Right renal cortex interstitium (tissue), 3 donors: Measurements from ENCODE around the gene C1QTNF4. TPM values are rescaled to one million over a fixed set of nuclear protein-coding genes. Genes with fewer than 3 reads are reported as not detected.
"Not testable (repeated sequence)": the region's sequence is repeated elsewhere in the genome, so short reads cannot be mapped to it uniquely, and the experiment has no call there.

Source experiments
- DNase-seq, 3 donors: peaks; one replicate each; pipeline ENCODE4 v3.0.0-alpha.2; 2013; ENCODE audit warnings: low read depth in 3 of 3, low spot score in 2 of 3
- polyA plus RNA-seq, 3 donors: library from polyadenylated mRNA; unstranded; fragments of 120-200 nt; gene quantifications; one replicate each; pipeline ENCODE4 v1.2.1, GENCODE V29; 2013; ENCODE audit not compliant: insufficient read length in 3 of 3

The C1QTNF4 gene
- polyA plus RNA-seq, result 1 to 10 TPM; 4.5 to 6.3 (median 5.3) TPM

DNA sequence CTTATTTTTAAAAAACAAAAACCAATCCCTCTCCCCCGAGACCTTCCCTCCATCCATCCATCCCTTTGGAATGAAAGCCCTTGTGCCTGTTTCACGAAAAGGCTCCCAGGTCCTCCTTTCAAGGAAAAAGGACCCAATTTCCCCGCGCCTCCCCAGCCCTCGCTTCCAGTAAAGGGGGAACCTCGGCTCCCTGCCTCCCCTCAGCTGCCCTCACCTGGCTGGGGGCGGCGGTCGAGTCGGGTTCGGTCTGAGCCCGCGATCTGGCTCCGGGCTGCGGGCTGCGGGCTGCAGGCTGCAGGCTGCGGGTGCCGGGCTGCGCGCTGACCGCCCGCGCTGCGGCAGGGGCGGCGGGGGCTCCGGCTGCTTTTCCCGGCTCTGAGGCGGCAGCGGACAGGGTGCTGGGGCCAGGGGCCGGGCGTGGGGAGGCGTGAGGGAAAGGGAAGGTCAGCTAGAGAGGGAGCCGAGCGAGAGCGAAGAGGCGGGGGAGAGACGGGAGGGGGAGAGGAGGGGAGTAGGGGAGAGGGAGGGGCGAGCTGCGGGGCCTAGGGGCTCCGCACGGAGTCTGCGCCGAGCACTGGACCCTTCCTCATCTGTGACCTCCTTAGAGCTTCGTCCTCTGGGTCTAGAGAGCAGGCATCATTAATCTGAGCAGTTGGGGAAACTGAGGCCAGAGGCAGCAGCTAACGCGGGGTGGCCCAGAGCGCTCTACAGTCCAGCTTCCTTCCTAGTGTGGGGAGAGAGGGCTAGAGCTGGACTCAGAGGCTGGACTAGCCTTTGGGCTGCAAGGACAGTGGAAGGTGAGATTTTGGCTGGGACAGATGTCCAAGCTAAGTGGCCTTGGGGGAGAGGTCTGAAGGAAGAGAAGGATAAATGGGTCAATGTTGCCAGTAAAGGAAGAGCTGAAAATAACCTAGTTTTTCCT, at the start of gene C1QTNF4:
Gene C1QTNF4, minus strand, starts transcription at position 478 of the 922 bp plus-strand sequence. CDS start 3,601 bp downstream, outside the sequence.
- no peak for DNase-seq

DNA sequence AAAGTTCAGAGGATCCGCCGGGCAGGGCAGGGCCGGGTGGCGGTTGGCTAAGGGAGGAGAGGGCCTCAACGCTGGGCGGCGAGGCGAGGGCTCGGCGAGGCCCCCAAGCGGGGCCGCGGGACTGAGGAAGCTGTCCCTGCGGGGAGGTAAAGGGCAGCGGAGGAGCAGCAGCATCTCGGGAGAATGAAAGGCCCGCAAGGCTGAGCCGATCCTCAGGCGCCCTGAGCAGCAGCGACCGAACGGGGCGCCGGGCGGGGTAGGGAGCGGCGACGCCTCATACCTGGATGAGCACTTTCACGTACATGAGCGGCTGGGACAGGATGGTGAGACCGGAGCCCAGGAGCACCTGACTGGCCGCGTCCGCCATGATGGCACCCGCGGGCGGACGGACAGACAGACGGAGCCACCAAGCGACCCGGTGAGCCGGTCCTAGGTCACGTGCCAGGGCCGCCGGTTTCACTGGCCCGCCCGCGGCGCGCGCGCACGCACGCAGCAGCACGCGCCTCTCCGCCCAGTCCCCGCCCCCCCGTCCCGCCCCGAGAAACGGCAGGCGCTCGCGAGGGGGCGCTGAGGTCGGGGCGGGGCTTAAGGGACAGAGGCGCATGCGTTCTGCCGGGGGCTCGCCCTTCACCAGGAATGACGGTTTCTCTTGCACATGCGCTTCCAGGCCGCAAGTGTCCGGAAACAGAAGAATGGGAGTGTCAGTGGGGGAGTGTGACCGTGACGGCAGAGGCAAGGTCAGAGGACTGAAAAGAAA, 48.1 kb upstream of the C1QTNF4 start, which contains the start of gene MTCH2:
Gene MTCH2, minus strand, starts transcription at position 461 of the 757 bp plus-strand sequence. Its CDS starts 94 bp downstream, at position 367.
- DNase-seq, result peak; percentile 91 to 94 (median 94)

DNA sequence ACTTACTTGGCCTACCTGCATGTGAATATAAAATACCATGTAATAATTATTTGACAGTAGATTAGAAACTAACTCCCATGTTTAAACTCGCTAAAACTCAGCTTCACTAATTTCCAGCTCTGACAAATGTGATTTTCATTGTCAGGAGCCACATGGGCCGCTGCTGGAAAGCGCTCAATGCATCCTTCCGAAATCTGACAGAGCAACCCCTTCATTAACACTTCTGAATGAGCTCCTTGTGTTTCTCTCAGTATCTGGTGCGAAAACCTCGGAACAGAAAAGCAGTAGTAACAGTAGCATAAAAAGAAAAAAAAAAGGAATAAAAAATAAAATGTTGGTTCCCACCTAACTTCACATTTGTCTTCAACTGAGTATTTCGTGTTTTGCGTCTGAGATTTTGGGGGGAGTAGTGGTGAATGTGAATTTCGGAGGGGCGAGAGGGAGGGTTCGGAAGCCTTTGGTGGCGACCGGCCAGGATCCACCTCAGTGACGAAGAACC, 47.4 kb upstream of the C1QTNF4 start:
- no peak for DNase-seq

DNA sequence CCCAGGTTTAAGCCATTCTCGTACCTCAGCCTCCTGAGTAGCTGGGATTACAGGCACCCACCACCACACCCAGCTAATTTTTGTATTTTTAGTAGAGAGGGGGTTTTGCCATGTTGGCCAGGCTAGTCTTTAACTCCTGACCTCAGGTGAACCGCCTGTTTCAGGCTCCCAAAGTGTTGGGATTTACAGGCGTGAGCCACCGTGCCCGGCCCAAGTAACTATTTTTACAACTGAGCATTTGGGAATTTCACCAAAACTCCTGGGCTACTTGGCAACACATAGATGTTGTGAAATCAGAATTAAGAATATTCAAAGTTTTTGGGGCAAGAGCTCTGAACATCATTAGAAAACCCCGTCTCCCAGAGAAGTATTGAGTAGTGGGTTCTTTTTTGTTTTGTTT, 46.3 kb upstream of the C1QTNF4 start:
- not testable (repeated sequence) for DNase-seq

DNA sequence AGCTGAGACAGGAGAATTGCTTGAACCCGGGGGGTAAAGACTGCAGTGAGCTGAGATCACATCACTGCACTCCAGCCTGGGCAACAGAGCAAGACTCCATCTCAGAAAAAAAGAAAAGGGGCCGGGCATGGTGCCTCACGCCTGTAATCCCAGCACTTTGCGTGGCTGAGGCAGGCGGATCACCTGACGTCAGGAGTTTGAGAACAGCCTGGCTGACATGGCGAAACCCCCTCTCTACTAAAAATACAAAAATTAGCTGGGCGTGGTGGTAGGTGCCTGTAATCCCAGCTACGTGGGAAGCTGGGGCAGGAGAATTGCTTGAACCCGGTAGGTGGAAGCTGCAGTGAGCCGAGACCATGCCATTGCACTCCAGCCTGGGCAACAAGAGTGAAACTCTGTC, 42.1 kb upstream of the C1QTNF4 start:
- DNase-seq, result not testable (repeated sequence)

DNA sequence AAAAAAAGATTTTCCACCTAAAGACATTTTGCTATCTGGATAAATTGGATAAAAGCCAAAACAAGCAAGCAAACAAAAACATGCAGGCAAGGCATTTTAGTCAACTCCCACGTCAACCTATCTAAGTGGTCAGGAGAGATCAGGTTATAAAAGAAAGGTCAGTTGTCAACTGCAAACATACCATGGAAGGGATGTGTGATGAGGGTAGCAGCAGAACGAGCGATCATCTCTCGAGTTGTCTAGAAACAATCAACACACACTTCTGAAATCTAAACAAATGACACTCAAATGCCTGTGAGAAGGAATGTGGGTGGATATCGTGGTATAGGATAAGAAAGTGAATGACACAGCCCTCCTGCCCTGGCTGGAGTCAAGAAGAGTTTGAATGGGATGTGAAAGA, 37.3 kb upstream of the C1QTNF4 start:
- no peak for DNase-seq

DNA sequence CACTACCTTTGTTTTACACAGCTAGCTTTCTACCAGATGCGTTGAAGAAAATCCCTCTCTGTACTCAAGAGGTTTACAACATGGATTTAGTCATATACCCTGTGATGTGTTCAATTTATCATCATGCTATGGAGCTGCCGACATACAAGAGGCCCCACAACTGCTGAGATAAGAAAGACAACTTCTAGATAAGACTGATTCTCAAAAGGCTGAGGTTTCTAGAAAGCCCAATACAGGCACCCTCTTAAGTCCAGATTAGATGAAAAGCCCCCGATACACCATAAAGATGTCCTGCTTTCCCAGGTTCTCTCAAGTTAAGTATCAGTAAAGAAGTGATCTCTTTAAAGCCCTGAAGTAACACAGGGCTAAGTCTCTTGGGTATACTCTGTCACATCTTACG, 33.8 kb upstream of the C1QTNF4 start:
- DNase-seq, result no peak

DNA sequence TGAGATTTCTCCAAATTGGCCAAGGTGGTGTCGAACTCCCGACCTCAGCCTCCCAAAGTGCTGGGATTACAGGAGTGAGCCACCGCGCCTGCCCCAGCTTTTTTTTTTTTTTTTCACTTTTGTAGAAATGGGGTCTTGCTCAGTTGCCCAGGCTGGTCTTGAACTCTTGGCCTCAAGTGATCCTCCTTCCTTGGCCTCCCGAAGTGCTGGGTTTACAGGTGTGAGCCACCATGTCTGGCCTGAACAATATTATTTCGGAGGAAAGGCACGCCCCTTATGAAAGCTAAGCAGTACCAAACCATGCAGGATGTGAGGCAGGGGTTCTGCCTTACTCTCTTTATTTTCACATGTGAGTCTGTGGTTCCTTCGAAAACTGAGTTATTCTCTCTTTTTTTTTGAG, 32.0 kb upstream of the C1QTNF4 start:
- no peak for DNase-seq

DNA sequence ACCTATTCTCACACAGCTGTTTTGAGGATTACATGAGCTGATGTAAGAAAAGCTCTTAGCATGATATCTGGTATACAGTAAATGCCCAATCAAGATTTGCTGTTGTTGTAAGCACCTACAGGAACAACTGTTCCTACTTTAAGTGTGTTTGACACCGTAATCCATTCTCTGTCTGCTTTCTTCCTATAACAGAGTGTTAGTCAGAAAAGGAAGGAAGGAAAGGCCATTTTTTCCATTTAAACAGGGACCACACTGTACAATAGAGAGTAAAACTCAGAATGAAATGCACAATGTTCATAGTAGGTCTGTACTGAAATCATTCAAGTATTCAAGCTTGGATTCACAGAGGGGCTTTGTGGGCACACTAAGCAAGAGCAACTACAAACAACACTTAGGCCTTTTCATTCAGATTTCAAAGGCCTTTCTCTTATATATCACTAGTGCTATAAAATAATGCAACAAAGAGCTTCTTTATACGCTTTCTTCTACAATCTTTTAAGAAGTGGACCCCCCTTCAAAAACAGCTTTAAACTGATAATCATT, 26.7 kb upstream of the C1QTNF4 start:
- DNase-seq, result no peak

DNA sequence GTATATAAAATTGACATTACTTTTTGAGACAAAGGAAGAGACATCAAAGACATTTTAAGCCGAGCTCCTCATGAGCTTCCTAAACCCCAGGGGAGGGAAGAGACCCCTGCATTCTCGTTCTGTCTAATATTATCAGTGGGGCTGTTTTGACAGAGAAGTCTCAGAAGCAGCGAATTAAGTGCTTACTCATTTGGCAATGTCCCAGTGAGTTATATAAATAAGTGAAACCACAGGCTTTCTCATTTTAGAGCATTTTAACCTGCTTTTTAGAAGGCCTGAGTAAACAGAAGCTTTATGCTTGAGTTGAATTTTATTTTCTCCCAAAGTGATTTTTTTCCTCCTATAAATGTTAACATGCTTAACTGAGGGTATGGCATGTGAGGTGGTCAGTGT, 23.2 kb upstream of the C1QTNF4 start:
- no peak for DNase-seq

DNA sequence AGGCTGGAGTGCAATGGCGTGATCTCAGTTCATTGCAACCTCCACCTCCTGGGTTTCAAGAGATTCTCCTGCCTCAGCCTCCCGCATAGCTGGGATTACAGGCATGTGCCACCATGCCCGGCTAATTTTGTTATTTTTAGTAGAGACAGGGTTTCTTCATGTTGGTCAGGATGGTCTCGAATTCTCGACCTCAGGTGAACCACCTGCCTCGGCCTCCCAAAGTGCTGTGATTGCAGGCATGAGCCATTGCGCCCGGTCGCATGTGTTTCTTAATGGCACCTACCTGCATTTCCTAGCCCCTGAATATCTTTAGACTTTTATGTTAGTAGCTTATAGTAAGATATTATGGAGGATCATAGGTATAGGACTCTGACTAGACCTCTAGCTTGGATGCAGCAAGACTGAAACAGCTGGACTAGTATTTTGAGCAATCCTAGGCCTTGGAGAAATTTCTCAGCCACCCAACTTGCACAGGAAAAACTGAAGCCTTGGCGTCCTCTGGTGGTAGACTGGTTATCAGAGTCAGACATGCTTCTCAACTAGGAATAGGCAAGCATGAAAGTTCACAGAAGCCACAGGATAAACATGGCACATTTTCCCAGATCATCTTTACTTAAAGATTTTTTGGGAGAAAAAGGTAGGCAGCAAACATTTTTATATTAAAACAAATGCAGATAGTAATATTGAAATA, 22.7 kb upstream of the C1QTNF4 start:
- no peak for DNase-seq

DNA sequence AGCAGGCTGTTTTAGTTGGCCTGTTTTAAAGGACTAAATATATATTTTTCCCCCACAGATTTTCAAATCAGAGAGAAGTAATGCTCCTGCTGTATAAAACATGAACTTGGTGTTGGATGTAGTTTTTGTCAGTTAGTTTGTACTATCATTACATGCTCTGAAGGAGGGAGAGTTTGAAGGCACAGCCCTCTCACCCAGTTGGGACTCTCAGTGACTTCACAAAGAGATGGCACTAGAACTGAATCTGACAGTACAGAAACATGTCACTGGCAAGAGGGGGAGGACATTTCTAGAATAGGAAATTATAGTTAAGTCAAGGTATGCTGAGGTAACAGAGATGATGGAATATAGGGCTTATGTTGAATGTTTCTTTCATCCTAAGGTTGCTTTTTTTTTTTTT, 21.0 kb upstream of the C1QTNF4 start:
- no peak for DNase-seq

DNA sequence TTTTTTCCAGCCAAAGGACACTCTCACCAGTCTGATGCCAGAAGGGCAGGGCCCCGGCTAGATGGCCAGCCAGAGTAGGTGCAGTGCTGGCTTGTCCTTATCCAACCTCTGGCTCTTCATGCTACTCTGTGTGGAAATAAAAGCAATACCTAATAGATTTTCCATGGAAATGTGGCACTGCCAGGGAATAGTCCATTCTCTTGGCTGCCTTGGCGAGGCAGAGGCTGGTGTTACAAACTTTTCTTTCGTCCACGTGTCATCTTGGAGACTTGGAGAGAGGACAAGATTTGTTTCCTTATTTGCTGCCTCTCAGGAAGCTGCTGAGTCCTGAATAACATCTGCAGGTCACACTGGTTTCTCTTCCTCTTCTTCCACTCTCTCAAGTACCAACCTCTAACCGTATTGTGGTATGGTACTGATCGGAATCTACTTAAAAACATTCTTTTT, 17.2 kb upstream of the C1QTNF4 start:
- no peak for DNase-seq

DNA sequence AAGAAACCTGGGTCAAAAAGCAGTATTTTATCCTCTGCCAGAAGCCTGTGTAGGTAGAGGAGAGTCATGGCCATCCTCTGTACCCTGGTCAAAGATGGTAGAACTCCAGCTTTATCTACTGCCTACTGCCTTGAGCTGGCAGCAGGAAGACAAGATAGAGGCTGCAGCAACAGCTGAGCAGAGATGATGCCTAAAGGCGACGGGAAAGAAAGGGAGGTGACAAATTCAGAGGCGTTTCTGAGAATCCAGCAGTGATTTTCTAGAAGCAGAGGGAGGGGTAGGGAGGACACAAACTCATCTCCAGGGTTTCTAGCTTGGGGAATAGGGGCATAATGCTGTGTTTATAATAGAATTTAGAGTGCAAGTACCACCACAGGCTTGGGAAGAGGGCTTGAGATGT, 15.5 kb upstream of the C1QTNF4 start:
- DNase-seq, result no peak

DNA sequence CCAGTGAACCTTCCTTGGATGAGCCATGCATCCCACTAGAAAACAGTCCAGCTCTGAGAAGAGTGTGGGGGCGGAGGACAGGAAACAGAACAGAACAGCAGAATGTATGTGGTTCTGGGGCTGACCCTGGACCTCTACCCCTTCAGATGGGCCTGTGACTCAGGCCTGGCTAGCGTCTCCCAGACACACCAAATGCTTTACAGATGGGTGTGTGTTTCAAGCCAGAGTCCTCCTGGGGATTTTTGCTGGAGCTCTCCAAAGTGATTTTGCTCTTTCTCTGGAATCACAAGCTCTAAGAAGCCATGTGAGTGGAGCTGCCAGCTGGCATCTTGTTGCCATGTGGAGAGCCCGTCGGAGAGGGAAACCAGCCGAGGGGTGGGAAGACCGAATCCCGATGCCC, 13.2 kb upstream of the C1QTNF4 start:
- no peak for DNase-seq

DNA sequence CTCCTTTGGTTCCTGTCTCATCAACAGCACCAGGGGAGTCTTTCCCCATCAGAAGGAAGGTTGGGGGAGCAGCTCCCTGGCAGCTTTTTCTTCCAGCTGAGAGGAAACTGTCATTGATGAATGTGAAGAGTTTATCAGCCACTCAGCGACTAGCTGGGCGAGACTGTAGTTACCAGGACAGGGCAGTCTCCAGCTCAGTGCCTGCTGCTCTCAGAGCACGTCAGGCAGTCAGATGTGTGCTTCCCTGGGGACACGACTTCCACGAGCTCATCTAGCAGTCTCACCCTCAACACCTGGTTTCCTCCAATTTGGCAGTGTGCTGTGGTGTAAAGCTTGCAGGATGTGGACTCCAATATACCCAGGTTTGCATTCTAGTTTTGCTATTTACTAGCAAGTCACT, 12.5 kb upstream of the C1QTNF4 start:
- DNase-seq, result no peak

DNA sequence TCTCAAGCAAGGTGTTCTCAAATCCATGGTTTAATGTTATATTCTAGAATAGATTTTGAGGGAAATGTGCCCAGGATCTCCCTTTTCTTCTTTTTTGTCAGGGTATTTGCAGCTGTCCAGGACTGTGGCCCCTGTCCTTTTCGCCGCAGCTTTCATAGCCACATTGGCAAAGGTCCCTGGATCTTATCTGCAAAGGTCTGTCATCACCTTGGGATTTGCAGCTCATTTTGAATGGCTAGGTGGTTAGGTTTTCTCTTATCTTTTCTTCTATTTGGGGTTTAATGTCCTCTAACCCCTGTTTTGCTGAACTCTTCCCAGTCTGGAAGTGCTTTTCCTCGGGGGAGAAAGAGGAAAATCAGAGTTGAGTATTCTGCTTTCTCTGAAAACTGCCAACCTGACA, 11.7 kb upstream of the C1QTNF4 start:
- DNase-seq, result no peak

DNA sequence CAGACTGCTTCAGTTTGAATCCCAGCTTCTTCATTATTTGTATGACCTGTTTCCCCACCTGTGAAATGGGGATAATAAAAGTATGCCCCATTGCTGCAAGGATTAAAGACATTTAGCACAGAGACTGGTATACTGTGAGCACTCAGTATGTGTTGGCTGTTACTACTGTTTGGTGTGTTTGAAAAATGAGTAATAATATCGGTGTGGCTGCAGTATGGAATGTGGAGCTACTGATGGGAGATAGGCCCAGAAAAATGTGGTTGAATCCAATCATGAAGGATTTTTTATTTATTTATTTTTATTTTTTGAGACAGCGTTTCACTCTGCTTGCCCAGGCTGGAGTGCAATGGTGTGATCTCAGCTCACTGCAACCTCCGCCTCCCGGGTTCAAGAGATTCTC, 9.1 kb upstream of the C1QTNF4 start:
- no peak for DNase-seq

DNA sequence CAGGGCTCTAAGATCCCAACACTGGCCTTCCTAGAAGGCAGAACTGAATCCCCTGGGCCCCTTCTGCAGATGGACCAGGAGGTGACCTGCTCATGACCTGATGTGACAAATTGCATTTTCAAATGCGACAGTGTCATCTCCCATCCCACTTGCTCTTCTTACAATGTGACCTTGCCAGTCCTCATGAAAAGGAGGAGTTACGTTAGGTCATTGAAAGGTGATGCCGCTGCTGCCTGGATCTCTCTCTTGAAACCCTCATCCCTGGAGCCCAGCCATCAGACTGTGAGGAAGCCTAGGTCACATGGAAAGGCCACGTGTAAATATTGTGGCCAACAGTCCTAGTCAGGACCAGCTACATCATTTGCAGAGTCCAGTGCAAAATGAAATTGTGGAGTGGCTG, 5.7 kb upstream of the C1QTNF4 start:
- DNase-seq, result no peak

DNA sequence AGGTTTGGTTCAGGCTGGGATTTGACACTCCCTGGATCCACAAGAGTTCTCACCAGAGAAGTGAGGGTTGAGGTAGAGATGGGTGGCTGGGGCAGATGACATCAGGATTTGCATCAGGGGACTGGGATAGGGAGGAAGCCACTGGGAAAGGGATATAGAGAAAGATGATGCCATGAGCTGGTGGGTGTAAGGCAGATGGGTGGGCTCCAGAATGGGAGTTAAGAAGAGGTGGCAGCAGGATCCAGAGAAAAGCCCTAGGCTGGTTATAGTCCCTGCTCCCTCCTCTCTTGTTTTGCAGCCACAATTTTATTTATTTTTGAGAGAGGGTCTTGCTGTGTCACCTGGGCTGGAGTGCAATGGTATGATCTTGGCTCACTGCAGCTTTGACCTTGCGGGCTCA, 1.8 kb upstream of the C1QTNF4 start:
- no peak for DNase-seq

DNA sequence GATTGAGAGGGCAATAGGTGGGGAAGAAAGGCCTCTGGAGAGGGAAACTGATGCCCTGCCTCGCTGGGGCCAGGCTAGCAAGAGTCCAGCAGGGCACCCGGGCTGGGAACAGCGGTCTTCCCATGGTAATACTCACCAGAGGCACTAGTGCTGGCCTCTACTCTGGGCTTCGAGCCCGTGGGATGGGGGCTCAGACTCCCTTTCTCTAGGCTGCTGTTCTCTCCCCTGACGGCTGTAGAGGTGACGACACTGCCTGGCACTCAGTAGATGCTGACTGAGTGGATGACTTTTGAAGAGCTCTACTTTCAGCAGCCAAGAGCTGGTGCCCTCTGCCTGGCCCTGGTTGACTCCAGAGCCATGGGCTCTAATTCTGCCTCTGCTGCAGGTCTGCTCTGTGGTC, 818 bp upstream of the C1QTNF4 start:
- no peak for DNase-seq
